Fibroblast of lung (primary cell): ENCODE measurements around the gene SLC47A1.

ENCODE experiments used
- CTCF ChIP-seq, 2 donors: IDR thresholded peaks in 1 of 2; conservative IDR thresholded peaks in 1 of 2; 1 replicate in 1 of 2; 2 replicates in 1 of 2; pipeline ENCODE4 v1.5.1; 2011 to 2012; ENCODE audit warnings: low read length in 2 of 2, control low read depth in 1 of 2, inconsistent platforms in 1 of 2, low read depth in 1 of 2, mild to moderate bottlenecking in 1 of 2
- EZH2 ChIP-seq: IDR thresholded peaks from 2 replicates; pipeline ENCODE4 v1.5.1; 2012; ENCODE audit warnings: low read length, control low read depth, mild to moderate bottlenecking; ENCODE audit errors: missing control alignments

GRCh38 chr17:19551591-19552148 is 18.0 kb downstream of the SLC47A1 start:
- TF ChIP-seq CTCF (conservative IDR thresholded peaks at IDR 0.05 in 1 of 2, IDR thresholded peaks at IDR 0.05 in 1 of 2; ENCODE audit: low read depth in 1 of 2, low read length in 2 of 2) (no peak), EZH2 (no peak)
